H9 (cell line): ENCODE data around the gene ASCL3. TPM values are rescaled to one million over a fixed set of nuclear protein-coding genes. Genes with fewer than 3 reads are reported as not detected.
A peak's percentile ranks its signal among the peaks of the same experiment; 100 is the strongest.

Experiments used
- DNase-seq: peaks from one replicate; pipeline ENCODE4 v3.0.0-alpha.2; 2017
- H2AFZ ChIP-seq: one replicate; pipeline ENCODE4 v1.6.1; 2013; ENCODE audit warnings: mild to moderate bottlenecking, low read length, control low read depth, moderate library complexity
- H2AK5ac ChIP-seq: 2 replicates; pipeline ENCODE4 v1.6.1; 2013; ENCODE audit warnings: low read length, control low read depth, mixed read lengths; ENCODE audit not compliant: insufficient read length
- H2BK120ac ChIP-seq: one replicate; pipeline ENCODE4 v1.6.1; 2013; ENCODE audit warnings: low read depth, mild to moderate bottlenecking, low read length, control low read depth, inconsistent platforms; ENCODE audit not compliant: poor library complexity, severe bottlenecking
- H2BK12ac ChIP-seq: 2 replicates; pipeline ENCODE4 v1.6.1; 2013; ENCODE audit warnings: low read length, control low read depth, mixed read lengths, low read depth; ENCODE audit not compliant: insufficient read length
- H2BK15ac ChIP-seq: 2 replicates; pipeline ENCODE4 v1.6.1; 2013; ENCODE audit warnings: low read depth, low read length, control low read depth
- H2BK20ac ChIP-seq: one replicate; pipeline ENCODE4 v1.6.1; 2013; ENCODE audit warnings: low read depth, mild to moderate bottlenecking, low read length, control low read depth, inconsistent platforms; ENCODE audit not compliant: poor library complexity, severe bottlenecking
- H2BK5ac ChIP-seq: 2 replicates; pipeline ENCODE4 v1.6.1; 2013; ENCODE audit warnings: low read length, control low read depth, mixed read lengths; ENCODE audit not compliant: insufficient read length
- H3K14ac ChIP-seq: 2 replicates; pipeline ENCODE4 v1.6.1; 2013; ENCODE audit warnings: low read length, control low read depth; ENCODE audit not compliant: insufficient read depth
- H3K18ac ChIP-seq: 2 replicates; pipeline ENCODE4 v1.6.1; 2013; ENCODE audit warnings: low read depth, mild to moderate bottlenecking, mixed read lengths, low read length, control low read depth; ENCODE audit not compliant: insufficient read length
- H3K23ac ChIP-seq: 2 replicates; pipeline ENCODE4 v1.6.1; 2013; ENCODE audit warnings: low read length, control low read depth, mixed read lengths, low read depth; ENCODE audit not compliant: insufficient read length
- H3K23me2 ChIP-seq: 2 replicates; pipeline ENCODE4 v1.6.1; 2013; ENCODE audit warnings: low read depth, mild to moderate bottlenecking, mixed read lengths, low read length, control low read depth; ENCODE audit not compliant: insufficient read length, poor library complexity, severe bottlenecking
- H3K27ac ChIP-seq: 2 replicates; pipeline ENCODE4 v1.5.1; 2013; ENCODE audit warnings: low read length, control low read depth, mixed read lengths, low read depth; ENCODE audit not compliant: insufficient read length
- H3K27me3 ChIP-seq: 2 replicates; pipeline ENCODE4 v1.6.1; 2013; ENCODE audit warnings: low read length, control low read depth, inconsistent platforms; ENCODE audit not compliant: insufficient read depth
- H3K4ac ChIP-seq: 2 replicates; pipeline ENCODE4 v1.6.1; 2013; ENCODE audit warnings: low read depth, mild to moderate bottlenecking, control low read depth, inconsistent platforms, low read length, moderate library complexity
- H3K4me1 ChIP-seq: 2 replicates; pipeline ENCODE4 v1.6.1; 2013; ENCODE audit warnings: low read length, control low read depth, inconsistent platforms; ENCODE audit not compliant: insufficient read depth
- H3K4me2 ChIP-seq: 2 replicates; pipeline ENCODE4 v1.6.1; 2013; ENCODE audit warnings: low read length, control low read depth, mixed read lengths; ENCODE audit not compliant: insufficient read length, insufficient read depth
- H3K56ac ChIP-seq: 2 replicates; pipeline ENCODE4 v1.6.1; 2013; ENCODE audit warnings: low read depth, mild to moderate bottlenecking, mixed read lengths, low read length, control low read depth; ENCODE audit not compliant: insufficient read length
- H3K79me1 ChIP-seq: 2 replicates; pipeline ENCODE4 v1.6.1; 2013; ENCODE audit warnings: low read depth, mild to moderate bottlenecking, moderate library complexity, low read length, control low read depth, inconsistent platforms; ENCODE audit not compliant: insufficient read depth, poor library complexity, severe bottlenecking
- H3K79me2 ChIP-seq: 2 replicates; pipeline ENCODE4 v1.6.1; 2013; ENCODE audit warnings: low read length, control low read depth, inconsistent platforms; ENCODE audit not compliant: insufficient read depth
- H3K9ac ChIP-seq: 2 replicates; pipeline ENCODE4 v1.6.1; 2013; ENCODE audit warnings: low read length, control low read depth, mixed read lengths; ENCODE audit not compliant: insufficient read length; ENCODE audit errors: extremely low read depth
- H3K9me3 ChIP-seq: one replicate; pipeline ENCODE4 v1.6.1; 2013; ENCODE audit warnings: low read depth, low read length, inconsistent platforms; ENCODE audit not compliant: control insufficient read depth
- H3T11ph ChIP-seq: one replicate; pipeline ENCODE4 v1.6.1; 2013; ENCODE audit warnings: mild to moderate bottlenecking, low read length, control low read depth, inconsistent platforms
- H4K20me1 ChIP-seq: one replicate; pipeline ENCODE4 v1.6.1; 2013; ENCODE audit not compliant: control insufficient read depth, insufficient read length, insufficient read depth
- H4K5ac ChIP-seq: 2 replicates; pipeline ENCODE4 v1.6.1; 2013; ENCODE audit warnings: low read depth, mild to moderate bottlenecking, mixed read lengths, low read length, control low read depth; ENCODE audit not compliant: insufficient read length
- H4K8ac ChIP-seq: replicated peaks from 2 replicates; pipeline ENCODE4 v1.6.1; 2013; ENCODE audit warnings: low read length, control low read depth, mixed read lengths, low read depth; ENCODE audit not compliant: insufficient read length
- H4K91ac ChIP-seq: 2 replicates; pipeline ENCODE4 v1.6.1; 2013; ENCODE audit warnings: low read depth, mild to moderate bottlenecking, moderate library complexity, mixed read lengths, low read length, control low read depth; ENCODE audit not compliant: insufficient read length
- H3K27ac Mint-ChIP-seq, 3 experiments: 2 replicates in 2 of 3; 3 replicates in 1 of 3; pipeline ENCODE4 v1.8.0; 2020 to 2021; ENCODE audit warnings: mixed read lengths in 3 of 3, mild to moderate bottlenecking in 1 of 3, moderate library complexity in 1 of 3
- H3K27me3 Mint-ChIP-seq: 2 replicates; pipeline ENCODE4 v1.8.0; 2021; ENCODE audit warnings: low read depth, mild to moderate bottlenecking, moderate library complexity, mixed read lengths
- H3K36me3 Mint-ChIP-seq, 3 experiments: 2 replicates in 2 of 3; 3 replicates in 1 of 3; pipeline ENCODE4 v1.8.0; 2020 to 2021; ENCODE audit warnings: low read depth in 3 of 3, mixed read lengths in 3 of 3; ENCODE audit not compliant: insufficient read depth in 1 of 3
- H3K4me1 Mint-ChIP-seq, 2 experiments: 2 replicates each; pipeline ENCODE4 v1.8.0; 2020; ENCODE audit warnings: mixed read lengths in 2 of 2
- H3K4me3 Mint-ChIP-seq, 2 experiments: 2 replicates in 1 of 2; 3 replicates in 1 of 2; pipeline ENCODE4 v1.8.0; 2020 to 2021; ENCODE audit warnings: mild to moderate bottlenecking in 2 of 2, mixed read lengths in 2 of 2, moderate library complexity in 1 of 2
- H3K9me3 Mint-ChIP-seq, 2 experiments: 2 replicates in 1 of 2; 3 replicates in 1 of 2; pipeline ENCODE4 v1.8.0; 2020; ENCODE audit warnings: mild to moderate bottlenecking in 2 of 2, mixed read lengths in 2 of 2, moderate library complexity in 1 of 2
- CTCF ChIP-seq: fragments of 200-600 bp; sonication (generic); conservative IDR thresholded peaks from 3 replicates; pipeline ENCODE4 v1.8.0; 2021; ENCODE audit warnings: antibody characterized with exemption, mild to moderate bottlenecking
- WGBS: extraction: QIAGEN DNeasy Blood & Tissue Kit; methylation state at CpG from one replicate; pipeline ENCODE4 v1.1.7; 2013; ENCODE audit warnings: missing lambda C conversion rate, low lambda C conversion rate, mixed read lengths; ENCODE audit not compliant: insufficient read length; ENCODE audit errors: extremely low coverage; 5-methylcytosine and 5-hydroxymethylcytosine counted together
- total RNA-seq: library from RNA; stranded (reverse); gene quantifications from 2 replicates; pipeline ENCODE4 v1.2.1, GENCODE V29; 2021

Gene ASCL3
- total RNA-seq, 1 experiment from 2014 or later: not detected

- no CpG with 5 or more reads among the region's 39 CpGs for WGBS
- Histone ChIP-seq H2BK5ac (no peak overlapping the region), H2AFZ (no peak overlapping the region)
These were observed 20.9 kb upstream of the ASCL3 start for GRCh38 chr11:8963569-8964323.

More at GRCh38 chr11:8963569-8964323, 20.9 kb upstream of the ASCL3 start:
- Mint-ChIP-seq H3K4me3 (peak overlapping the region; percentile 92 to 96), H3K4me1 (peaks cover 13 to 16% of the 10 kb centered on the region in 2 experiments), H3K9me3 (peaks cover 0 to 2% of the 10 kb centered on the region in 2 experiments; a peak in 1 of 5 replicates), H3K27me3 (no peaks in the 10 kb centered on the region), H3K27ac (peak overlapping the region in 2 of 3 experiments; percentile 34 to 90; a peak in 4 of 7 replicates), H3K36me3 (no peaks in the 10 kb centered on the region)
- no peak overlapping the region for H3K14ac ChIP-seq
- H3K79me1 ChIP-seq: no peaks in the 10 kb centered on the region
- H3T11ph ChIP-seq: no peak overlapping the region
- H3K9me3 ChIP-seq: no peaks in the 10 kb centered on the region
- H2BK120ac ChIP-seq: no peak overlapping the region
- no peak overlapping the region for H4K5ac ChIP-seq
- TF ChIP-seq CTCF: no peak
- no peak overlapping the region for H3K4ac ChIP-seq
- H3K23me2 ChIP-seq: peaks cover 7% of the 10 kb centered on the region
- no peak overlapping the region for H2BK15ac ChIP-seq
- no peak overlapping the region for H2BK12ac ChIP-seq
- 0 out of 2 replicates have a peak, but pooled peaks cover 1% of the 10 kb centered on the region for H3K79me2 ChIP-seq
- no peak overlapping the region for H4K91ac ChIP-seq
- no peaks in the 10 kb centered on the region for H3K27me3 ChIP-seq
- H4K20me1 ChIP-seq: no peaks in the 10 kb centered on the region
- no peak overlapping the region for H2BK20ac ChIP-seq
- peak; percentile 91 for DNase-seq
- H3K23ac ChIP-seq: no peak overlapping the region
- H3K18ac ChIP-seq: no peak overlapping the region
- H3K56ac ChIP-seq: no peak overlapping the region
- H3K27ac ChIP-seq: no peak overlapping the region
- H3K4me1 ChIP-seq: no peaks in the 10 kb centered on the region
- H4K8ac ChIP-seq: no peak overlapping the region
- H3K9ac ChIP-seq: no peak overlapping the region
- peak overlapping the region; percentile 70 for H3K4me2 ChIP-seq
- no peak overlapping the region for H2AK5ac ChIP-seq
